HepG2 (cell line): ENCODE data around the gene ENDOD1. TPM values are rescaled to one million over a fixed set of nuclear protein-coding genes. Genes with fewer than 3 reads are reported as not detected.

Source experiments
- CHD4 ChIP-seq: fragments of 200-600 bp; sonication (generic); IDR thresholded peaks from 2 replicates; pipeline ENCODE4 v1.7.0; 2017; ENCODE audit warnings: mild to moderate bottlenecking, low read length, borderline replicate concordance
- DR1 ChIP-seq: sonication (generic); formaldehyde crosslinking; IDR thresholded peaks from 2 replicates; pipeline ENCODE4 v1.8.0; 2021; ENCODE audit warnings: mild to moderate bottlenecking, missing genetic modification reagents, inconsistent platforms
- EP300 ChIP-seq, 3 experiments: sonication (generic) in 1 of 3; formaldehyde crosslinking in 1 of 3; IDR thresholded peaks; 2 replicates each; pipeline versions ENCODE4 v1.5.1 to v1.6.1; 2011 to 2020; ENCODE audit warnings: low read depth in 2 of 3, low read length in 2 of 3, borderline replicate concordance in 1 of 3, improper control_type of control experiment in 1 of 3, mild to moderate bottlenecking in 1 of 3, missing genetic modification reagents in 1 of 3, moderate library complexity in 1 of 3
- GPN1 ChIP-seq: sonication (generic); formaldehyde crosslinking; IDR thresholded peaks from 2 replicates; pipeline ENCODE4 v1.5.1; 2020; ENCODE audit warnings: missing genetic modification reagents, borderline replicate concordance
- HIVEP1 ChIP-seq: sonication (generic); formaldehyde crosslinking; IDR thresholded peaks from 2 replicates; pipeline ENCODE4 v1.4.0; 2020; ENCODE audit warnings: mild to moderate bottlenecking, missing genetic modification reagents
- KLF13 ChIP-seq: sonication (generic); formaldehyde crosslinking; IDR thresholded peaks from 2 replicates; pipeline ENCODE4 v1.4.0; 2020; ENCODE audit warnings: mild to moderate bottlenecking, missing genetic modification reagents
- KLF16 ChIP-seq, 2 experiments: sonication (generic) in 1 of 2; formaldehyde crosslinking in 1 of 2; IDR thresholded peaks; 2 replicates each; pipeline versions ENCODE4 v1.6.1 to v1.8.0; 2016 to 2023; ENCODE audit warnings: missing genetic modification reagents in 2 of 2, missing compliant biosample characterization in 1 of 2
- MED8 ChIP-seq: sonication (generic); formaldehyde crosslinking; IDR thresholded peaks from 2 replicates; pipeline ENCODE4 v1.8.1; 2023; ENCODE audit warnings: mild to moderate bottlenecking, missing genetic modification reagents; ENCODE audit not compliant: insufficient replicate concordance
- RBM39 ChIP-seq: fragments of 200-400 bp; formaldehyde crosslinking; IDR thresholded peaks from one replicate; pipeline ENCODE4 v1.6.1; 2018; ENCODE audit warnings: antibody characterized with exemption, mild to moderate bottlenecking, low read depth, low read length; ENCODE audit not compliant: poor library complexity, severe bottlenecking
- YEATS4 ChIP-seq: sonication (generic); formaldehyde crosslinking; IDR thresholded peaks from 2 replicates; pipeline ENCODE4 v1.4.0; 2020; ENCODE audit warnings: missing genetic modification reagents, borderline replicate concordance
- ZBTB21 ChIP-seq: sonication (generic); formaldehyde crosslinking; IDR thresholded peaks from 2 replicates; pipeline ENCODE4 v1.4.0; 2020; ENCODE audit warnings: missing genetic modification reagents
- ZFY ChIP-seq: sonication (generic); formaldehyde crosslinking; IDR thresholded peaks from 2 replicates; pipeline ENCODE4 v1.4.0; 2020; ENCODE audit warnings: missing genetic modification reagents
- ZMAT5 ChIP-seq: sonication (generic); formaldehyde crosslinking; IDR thresholded peaks from 2 replicates; pipeline ENCODE4 v1.5.0; 2020; ENCODE audit warnings: mild to moderate bottlenecking, low read depth, missing genetic modification reagents, borderline replicate concordance
- ZNF256 ChIP-seq: sonication (generic); formaldehyde crosslinking; conservative IDR thresholded peaks from 2 replicates; pipeline ENCODE4 v1.4.0; 2020; ENCODE audit warnings: missing genetic modification reagents
- ZNF292 ChIP-seq: sonication (generic); formaldehyde crosslinking; IDR thresholded peaks from 2 replicates; pipeline ENCODE4 v1.8.1; 2022; ENCODE audit warnings: mild to moderate bottlenecking, low read depth, missing genetic modification reagents, borderline replicate concordance
- ZNF343 ChIP-seq: sonication (generic); formaldehyde crosslinking; IDR thresholded peaks from 2 replicates; pipeline ENCODE4 v1.4.0; 2020; ENCODE audit warnings: mild to moderate bottlenecking, missing genetic modification reagents
- ZNF354B ChIP-seq: sonication (generic); formaldehyde crosslinking; IDR thresholded peaks from 2 replicates; pipeline ENCODE4 v1.8.0; 2022; ENCODE audit warnings: mild to moderate bottlenecking, missing genetic modification reagents
- ZNF672 ChIP-seq: sonication (generic); formaldehyde crosslinking; IDR thresholded peaks from 2 replicates; pipeline ENCODE4 v1.8.1; 2022; ENCODE audit warnings: missing genetic modification reagents
- ZNF709 ChIP-seq: sonication (generic); formaldehyde crosslinking; IDR thresholded peaks from 2 replicates; pipeline ENCODE4 v1.5.0; 2020; ENCODE audit warnings: mild to moderate bottlenecking, missing genetic modification reagents
- ZNF772 ChIP-seq: sonication (generic); formaldehyde crosslinking; IDR thresholded peaks from 2 replicates; pipeline ENCODE4 v1.5.0; 2020; ENCODE audit warnings: mild to moderate bottlenecking, missing genetic modification reagents
- polyA plus RNA-seq, 8 experiments: library from polyadenylated mRNA; depleted of rRNA in 3 of 8; stranded (reverse) in 7 of 8; unstranded in 1 of 8; fragments of >200 nt; fragmentation: Illumina TruSeq in 4 of 8; extraction: Trizol in 4 of 8; gene quantifications; 2 replicates each; pipeline versions ENCODE4 v1.2.1 to v1.2.3, GENCODE V29; 2011 to 2016; ENCODE audit warnings: low read depth in 4 of 8, missing spikeins in 1 of 8, mixed read lengths in 1 of 8; ENCODE audit not compliant: insufficient read depth in 1 of 8
- total RNA-seq, 5 experiments: library from RNA; depleted of rRNA; stranded (reverse); fragments of >200 nt; fragmentation: Illumina TruSeq; extraction: Trizol; gene quantifications; 2 replicates each; pipeline ENCODE4 v1.2.3, GENCODE V29; 2016; ENCODE audit warnings: low read depth in 1 of 5
- TF ChIP-seq, protein P1 (sequence below): IDR thresholded peaks from 2 replicates; pipeline ENCODE4 v1.4.0; 2020; ENCODE audit warnings: mild to moderate bottlenecking, missing genetic modification reagents
- TF ChIP-seq, protein P2 (sequence below): IDR thresholded peaks from 2 replicates; pipeline ENCODE4 v1.6.1; 2016; ENCODE audit warnings: low read depth
- TF ChIP-seq, protein P3 (sequence below): sonication (generic); formaldehyde crosslinking; IDR thresholded peaks from 2 replicates; pipeline ENCODE4 v1.8.1; 2023; ENCODE audit warnings: mild to moderate bottlenecking, inconsistent platforms, moderate library complexity, missing genetic modification reagents, borderline replicate concordance
- TF ChIP-seq, protein P4 (sequence below): IDR thresholded peaks from 2 replicates; pipeline ENCODE4 v1.6.1; 2016; ENCODE audit warnings: low read depth, borderline replicate concordance

ENDOD1 gene
- total and polyA plus RNA-seq, 2 of the 13 experiments (the other 11 are each of a cell fraction or from before 2014, with no cell fraction given) = 2.0 to 6.8 TPM

DNA sequence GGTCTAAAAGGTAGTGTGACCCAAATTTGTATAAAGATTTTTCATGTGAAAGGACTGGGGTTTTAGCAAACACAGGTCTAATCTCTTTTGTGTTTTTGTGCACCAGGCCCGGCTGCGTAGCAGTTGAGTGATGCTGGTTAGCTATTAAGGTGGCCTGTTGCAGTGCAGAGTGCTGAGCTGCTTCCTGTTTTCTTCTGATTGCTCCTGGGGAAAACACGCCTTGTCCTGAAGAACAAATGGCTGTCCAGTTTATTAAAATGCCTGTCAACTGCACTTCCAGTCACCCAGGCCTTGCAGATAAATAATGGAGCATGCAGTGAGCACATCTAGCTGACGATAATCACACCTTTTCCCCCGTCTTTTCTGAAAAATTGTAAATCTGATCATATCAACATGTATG, 21.1 kb upstream of the ENDOD1 start (continued):
- TF ChIP-seq, protein P1, sequence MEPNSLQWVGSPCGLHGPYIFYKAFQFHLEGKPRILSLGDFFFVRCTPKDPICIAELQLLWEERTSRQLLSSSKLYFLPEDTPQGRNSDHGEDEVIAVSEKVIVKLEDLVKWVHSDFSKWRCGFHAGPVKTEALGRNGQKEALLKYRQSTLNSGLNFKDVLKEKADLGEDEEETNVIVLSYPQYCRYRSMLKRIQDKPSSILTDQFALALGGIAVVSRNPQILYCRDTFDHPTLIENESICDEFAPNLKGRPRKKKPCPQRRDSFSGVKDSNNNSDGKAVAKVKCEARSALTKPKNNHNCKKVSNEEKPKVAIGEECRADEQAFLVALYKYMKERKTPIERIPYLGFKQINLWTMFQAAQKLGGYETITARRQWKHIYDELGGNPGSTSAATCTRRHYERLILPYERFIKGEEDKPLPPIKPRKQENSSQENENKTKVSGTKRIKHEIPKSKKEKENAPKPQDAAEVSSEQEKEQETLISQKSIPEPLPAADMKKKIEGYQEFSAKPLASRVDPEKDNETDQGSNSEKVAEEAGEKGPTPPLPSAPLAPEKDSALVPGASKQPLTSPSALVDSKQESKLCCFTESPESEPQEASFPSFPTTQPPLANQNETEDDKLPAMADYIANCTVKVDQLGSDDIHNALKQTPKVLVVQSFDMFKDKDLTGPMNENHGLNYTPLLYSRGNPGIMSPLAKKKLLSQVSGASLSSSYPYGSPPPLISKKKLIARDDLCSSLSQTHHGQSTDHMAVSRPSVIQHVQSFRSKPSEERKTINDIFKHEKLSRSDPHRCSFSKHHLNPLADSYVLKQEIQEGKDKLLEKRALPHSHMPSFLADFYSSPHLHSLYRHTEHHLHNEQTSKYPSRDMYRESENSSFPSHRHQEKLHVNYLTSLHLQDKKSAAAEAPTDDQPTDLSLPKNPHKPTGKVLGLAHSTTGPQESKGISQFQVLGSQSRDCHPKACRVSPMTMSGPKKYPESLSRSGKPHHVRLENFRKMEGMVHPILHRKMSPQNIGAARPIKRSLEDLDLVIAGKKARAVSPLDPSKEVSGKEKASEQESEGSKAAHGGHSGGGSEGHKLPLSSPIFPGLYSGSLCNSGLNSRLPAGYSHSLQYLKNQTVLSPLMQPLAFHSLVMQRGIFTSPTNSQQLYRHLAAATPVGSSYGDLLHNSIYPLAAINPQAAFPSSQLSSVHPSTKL (CRISPR knock-in tag) = peak; percentile 48; the same call in 1 of the 2 replicates
- TF ChIP-seq RBM39 (no peak), YEATS4 (CRISPR knock-in tag) (peak; percentile 42; the same call in 1 of the 2 replicates), GPN1 (CRISPR knock-in tag) (no peak), EP300 (IDR thresholded peaks at IDR 0.05; ENCODE audit: low read depth in 2 of 2, low read length in 2 of 2) (no peak), EP300 (CRISPR knock-in tag; IDR thresholded peaks at IDR 0.05; ENCODE audit: borderline replicate concordance) (no peak), DR1 (no peak), MED8 (CRISPR knock-in tag) (no peak), ZNF672 (CRISPR knock-in tag) (no peak), ZNF343 (no peak), CHD4 (no peak), ZNF256 (CRISPR knock-in tag) (no peak), ZNF292 (peak; percentile 50; the same call in 1 of the 2 replicates), ZNF354B (no peak), KLF16 (CRISPR knock-in tag; IDR thresholded peaks at IDR 0.05) (no peak), ZBTB21 (CRISPR knock-in tag) (no peak), KLF13 (CRISPR knock-in tag) (no peak), ZFY (CRISPR knock-in tag) (peak; percentile 83), HIVEP1 (no peak), ZNF772 (CRISPR knock-in tag) (no peak), ZNF709 (CRISPR knock-in tag) (no peak), ZMAT5 (CRISPR knock-in tag) (no peak)
- TF ChIP-seq, protein P2, sequence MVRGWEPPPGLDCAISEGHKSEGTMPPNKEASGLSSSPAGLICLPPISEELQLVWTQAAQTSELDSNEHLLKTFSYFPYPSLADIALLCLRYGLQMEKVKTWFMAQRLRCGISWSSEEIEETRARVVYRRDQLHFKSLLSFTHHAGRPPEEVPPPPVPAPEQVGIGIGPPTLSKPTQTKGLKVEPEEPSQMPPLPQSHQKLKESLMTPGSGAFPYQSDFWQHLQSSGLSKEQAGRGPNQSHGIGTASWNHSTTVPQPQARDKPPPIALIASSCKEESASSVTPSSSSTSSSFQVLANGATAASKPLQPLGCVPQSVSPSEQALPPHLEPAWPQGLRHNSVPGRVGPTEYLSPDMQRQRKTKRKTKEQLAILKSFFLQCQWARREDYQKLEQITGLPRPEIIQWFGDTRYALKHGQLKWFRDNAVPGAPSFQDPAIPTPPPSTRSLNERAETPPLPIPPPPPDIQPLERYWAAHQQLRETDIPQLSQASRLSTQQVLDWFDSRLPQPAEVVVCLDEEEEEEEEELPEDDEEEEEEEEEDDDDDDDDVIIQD = peak; percentile 61; the same call in 1 of the 2 replicates
- TF ChIP-seq, protein P3, sequence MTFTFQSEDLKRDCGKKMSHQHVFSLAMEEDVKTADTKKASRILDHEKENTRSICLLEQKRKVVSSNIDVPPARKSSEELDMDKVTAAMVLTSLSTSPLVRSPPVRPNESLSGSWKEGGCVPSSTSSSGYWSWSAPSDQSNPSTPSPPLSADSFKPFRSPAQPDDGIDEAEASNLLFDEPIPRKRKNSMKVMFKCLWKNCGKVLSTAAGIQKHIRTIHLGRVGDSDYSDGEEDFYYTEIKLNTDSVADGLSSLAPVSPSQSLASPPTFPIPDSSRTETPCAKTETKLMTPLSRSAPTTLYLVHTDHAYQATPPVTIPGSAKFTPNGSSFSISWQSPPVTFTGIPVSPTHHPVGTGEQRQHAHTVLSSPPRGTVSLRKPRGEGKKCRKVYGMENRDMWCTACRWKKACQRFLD (CRISPR knock-in tag) = 0 out of 2 replicates have a peak, but pooled peaks have one; percentile 68
- TF ChIP-seq, protein P4, sequence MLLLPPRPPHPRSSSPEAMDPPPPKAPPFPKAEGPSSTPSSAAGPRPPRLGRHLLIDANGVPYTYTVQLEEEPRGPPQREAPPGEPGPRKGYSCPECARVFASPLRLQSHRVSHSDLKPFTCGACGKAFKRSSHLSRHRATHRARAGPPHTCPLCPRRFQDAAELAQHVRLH (CRISPR knock-in tag) = peak; percentile 72; the same call in 1 of the 2 replicates
